Endodermal cell (in vitro differentiated cells): ENCODE data around the gene ANAPC7. TPM values are rescaled to one million over a fixed set of nuclear protein-coding genes. Genes with fewer than 3 reads are reported as not detected.
"Not testable (repeated sequence)": the region's sequence is repeated elsewhere in the genome, so short reads cannot be mapped to it uniquely, and the experiment has no call there.

Experiments
- DNase-seq: peaks from one replicate; pipeline ENCODE4 v3.0.0-alpha.2; 2017
- H3K27ac ChIP-seq: 2 replicates; pipeline ENCODE4 v1.5.1; 2013; ENCODE audit warnings: mild to moderate bottlenecking, low read depth, low read length, moderate library complexity
- H3K27me3 ChIP-seq: 2 replicates; pipeline ENCODE4 v1.6.1; 2013; ENCODE audit warnings: mild to moderate bottlenecking, low read length, moderate library complexity; ENCODE audit not compliant: insufficient read depth, control insufficient read depth, poor library complexity, severe bottlenecking
- H3K36me3 ChIP-seq: 2 replicates; pipeline ENCODE4 v1.7.0; 2013; ENCODE audit warnings: mild to moderate bottlenecking, low read length, moderate library complexity; ENCODE audit not compliant: control insufficient read depth, insufficient read depth
- H3K4me1 ChIP-seq: one replicate; pipeline ENCODE4 v1.7.0; 2013; ENCODE audit warnings: low read length; ENCODE audit not compliant: control insufficient read depth, insufficient read depth
- H3K4me3 ChIP-seq: 2 replicates; pipeline ENCODE4 v1.5.1; 2013; ENCODE audit warnings: mild to moderate bottlenecking, low read length, moderate library complexity
- H3K9ac ChIP-seq: 2 replicates; pipeline ENCODE4 v1.6.1; 2013; ENCODE audit warnings: mild to moderate bottlenecking, low read length, moderate library complexity; ENCODE audit not compliant: poor library complexity, severe bottlenecking; ENCODE audit errors: extremely low read depth
- H3K9me3 ChIP-seq: 2 replicates; pipeline ENCODE4 v1.6.1; 2013; ENCODE audit warnings: mild to moderate bottlenecking, low read length, moderate library complexity; ENCODE audit not compliant: control insufficient read depth
- H3K27ac Mint-ChIP-seq: 2 replicates; pipeline ENCODE4 v1.8.0; 2020; ENCODE audit warnings: mixed read lengths
- H3K27me3 Mint-ChIP-seq: 2 replicates; pipeline ENCODE4 v1.8.0; 2021; ENCODE audit warnings: mild to moderate bottlenecking, mixed read lengths; ENCODE audit not compliant: insufficient read depth
- H3K36me3 Mint-ChIP-seq: 2 replicates; pipeline ENCODE4 v1.8.0; 2020; ENCODE audit warnings: low read depth, mixed read lengths
- H3K4me1 Mint-ChIP-seq: 2 replicates; pipeline ENCODE4 v1.8.0; 2020; ENCODE audit warnings: mixed read lengths
- H3K4me3 Mint-ChIP-seq: 2 replicates; pipeline ENCODE4 v1.8.0; 2020; ENCODE audit warnings: mild to moderate bottlenecking, moderate library complexity, mixed read lengths
- H3K9me3 Mint-ChIP-seq: 2 replicates; pipeline ENCODE4 v1.8.0; 2020; ENCODE audit warnings: mild to moderate bottlenecking, mixed read lengths
- WGBS, 2 experiments: methylation state at CpG; one replicate each; pipeline versions ENCODE4 v1.1.5 to v1.1.7; 2013; ENCODE audit warnings: missing lambda C conversion rate in 2 of 2, mixed read lengths in 1 of 2; ENCODE audit not compliant: insufficient coverage in 1 of 2, insufficient read length in 1 of 2; 5-methylcytosine and 5-hydroxymethylcytosine counted together
- total RNA-seq, 2 donors: library from RNA; stranded (reverse); fragmentation: NEBNext Ultra II Directional in 1 of 2; extraction: Animal tissue kit (Norgen Biotek cat#: 25700) in 1 of 2; gene quantifications; 2 replicates in 1 of 2; 3 replicates in 1 of 2; pipeline ENCODE4 v1.2.1, GENCODE V29; 2021
- TF ChIP-seq, protein P1 (sequence below): fragments of 200-600 bp; sonication (generic); conservative IDR thresholded peaks from 2 replicates; pipeline ENCODE4 v1.5.0; 2021; ENCODE audit warnings: antibody characterized with exemption, mild to moderate bottlenecking

The ANAPC7 gene
- total RNA-seq, 2 donors from 2014 or later = 86.0 to 100 TPM

DNA sequence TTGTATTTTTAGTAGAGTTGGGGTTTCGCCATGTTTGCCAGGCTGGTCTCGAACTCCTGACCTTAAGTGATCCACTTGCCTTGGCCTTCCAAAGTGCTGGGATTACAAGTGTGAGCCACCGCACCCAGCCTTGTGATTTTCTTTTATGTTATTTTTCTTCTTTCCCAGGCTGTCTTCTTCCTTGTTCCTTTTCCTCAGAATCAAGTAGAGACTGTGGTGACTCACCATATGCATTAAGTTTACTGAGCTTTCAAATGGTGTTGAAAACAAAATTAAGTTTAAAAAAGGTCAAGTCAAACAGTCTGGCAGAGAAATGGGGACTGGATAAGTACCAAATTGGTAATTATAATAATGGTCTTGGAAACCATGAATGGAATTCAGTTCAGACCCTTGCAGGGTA is 40.9 kb upstream of the ANAPC7 start:
- Histone ChIP-seq H3K27ac (no peak overlapping the region), H3K9me3 (no peaks in the 10 kb centered on the region), H3K4me3 (no peak overlapping the region), H3K9ac (no peak overlapping the region), H3K4me1 (no peaks in the 10 kb centered on the region), H3K36me3 (peaks cover 76% of the 10 kb centered on the region), H3K27me3 (no peaks in the 10 kb centered on the region)
- H3K27ac Mint-ChIP-seq = no peak overlapping the region
- H3K4me3 Mint-ChIP-seq = no peak overlapping the region
- H3K36me3 Mint-ChIP-seq = peaks cover 50% of the 10 kb centered on the region
- no peaks in the 10 kb centered on the region for H3K9me3 Mint-ChIP-seq
- TF ChIP-seq, protein P1, sequence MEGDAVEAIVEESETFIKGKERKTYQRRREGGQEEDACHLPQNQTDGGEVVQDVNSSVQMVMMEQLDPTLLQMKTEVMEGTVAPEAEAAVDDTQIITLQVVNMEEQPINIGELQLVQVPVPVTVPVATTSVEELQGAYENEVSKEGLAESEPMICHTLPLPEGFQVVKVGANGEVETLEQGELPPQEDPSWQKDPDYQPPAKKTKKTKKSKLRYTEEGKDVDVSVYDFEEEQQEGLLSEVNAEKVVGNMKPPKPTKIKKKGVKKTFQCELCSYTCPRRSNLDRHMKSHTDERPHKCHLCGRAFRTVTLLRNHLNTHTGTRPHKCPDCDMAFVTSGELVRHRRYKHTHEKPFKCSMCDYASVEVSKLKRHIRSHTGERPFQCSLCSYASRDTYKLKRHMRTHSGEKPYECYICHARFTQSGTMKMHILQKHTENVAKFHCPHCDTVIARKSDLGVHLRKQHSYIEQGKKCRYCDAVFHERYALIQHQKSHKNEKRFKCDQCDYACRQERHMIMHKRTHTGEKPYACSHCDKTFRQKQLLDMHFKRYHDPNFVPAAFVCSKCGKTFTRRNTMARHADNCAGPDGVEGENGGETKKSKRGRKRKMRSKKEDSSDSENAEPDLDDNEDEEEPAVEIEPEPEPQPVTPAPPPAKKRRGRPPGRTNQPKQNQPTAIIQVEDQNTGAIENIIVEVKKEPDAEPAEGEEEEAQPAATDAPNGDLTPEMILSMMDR = no peak
- DNase-seq = no peak
- H3K27me3 Mint-ChIP-seq = no peaks in the 10 kb centered on the region
- WGBS, 2 experiments = 94 to 100% methylated on average over 3 of the region's 3 CpGs
- peaks cover 5% of the 10 kb centered on the region for H3K4me1 Mint-ChIP-seq

DNA sequence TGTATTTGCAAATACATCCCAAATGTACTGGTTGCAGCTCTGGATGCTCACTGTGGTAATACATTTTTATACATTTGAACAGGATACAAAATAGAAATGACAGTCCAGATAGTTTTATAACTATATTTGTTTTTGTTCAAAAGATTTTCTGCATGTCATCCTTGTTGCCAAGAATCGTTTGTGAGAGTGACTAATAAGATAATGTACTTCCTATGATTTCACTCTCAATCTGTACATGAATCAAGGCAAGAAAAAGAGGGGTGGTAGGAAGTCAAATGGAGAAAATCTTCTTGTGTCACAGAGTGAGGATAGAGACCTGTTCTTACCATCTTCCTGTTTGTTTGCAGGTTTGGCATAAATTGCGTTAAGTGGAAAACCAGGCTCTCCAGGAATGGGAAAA is 32.7 kb upstream of the ANAPC7 start:
- Histone ChIP-seq H3K4me3 (no peak overlapping the region), H3K36me3 (peaks cover 56% of the 10 kb centered on the region), H3K27me3 (no peaks in the 10 kb centered on the region), H3K9ac (no peak overlapping the region), H3K27ac (no peak overlapping the region), H3K4me1 (no peaks in the 10 kb centered on the region), H3K9me3 (no peaks in the 10 kb centered on the region)
- Mint-ChIP-seq H3K9me3 (no peaks in the 10 kb centered on the region), H3K4me3 (no peak overlapping the region), H3K27ac (no peak overlapping the region), H3K4me1 (no peaks in the 10 kb centered on the region), H3K36me3 (peaks cover 58% of the 10 kb centered on the region), H3K27me3 (no peaks in the 10 kb centered on the region)
- DNase-seq = no peak
- TF ChIP-seq, protein P1 = no peak
- 92% methylated on average over 2 of the region's 2 CpGs; no CpG with 5 or more reads in 1 of the 2 experiments for WGBS, 2 experiments

DNA sequence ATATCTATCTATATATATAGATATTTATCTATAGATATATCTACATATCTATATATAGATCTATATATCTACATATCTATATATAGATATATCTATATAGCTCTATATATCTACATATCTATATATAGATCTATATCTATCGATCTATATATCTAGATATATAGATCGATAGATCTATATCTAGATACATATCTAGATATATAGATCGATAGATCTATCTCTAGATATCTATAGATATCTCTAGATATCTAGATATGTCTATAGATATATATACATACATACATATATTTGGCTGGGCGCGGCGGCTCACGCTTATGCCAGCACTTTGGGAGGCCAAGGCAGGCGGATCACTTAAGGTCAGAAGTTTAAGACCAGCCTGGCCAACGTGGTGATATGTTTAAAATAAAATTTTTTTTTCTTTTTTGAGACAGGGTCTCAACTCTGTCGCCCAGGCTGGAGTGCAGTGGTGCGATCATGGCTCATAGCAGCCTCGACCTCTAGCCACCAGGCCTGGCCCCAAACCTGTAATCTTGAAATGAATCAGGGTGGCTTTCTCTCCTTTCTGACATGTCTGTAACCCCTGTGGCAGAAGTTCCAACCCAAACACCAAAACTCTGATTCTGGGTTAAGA is 28.6 kb upstream of the ANAPC7 start:
- TF ChIP-seq, protein P1 = no peak
- WGBS, 2 experiments = 94 to 95% methylated on average over 4 to 9 of the region's 12 CpGs
- no peaks in the 10 kb centered on the region for H3K9me3 ChIP-seq
- peaks cover 29% of the 10 kb centered on the region for H3K36me3 Mint-ChIP-seq
- no peaks in the 10 kb centered on the region for H3K9me3 Mint-ChIP-seq
- no peaks in the 10 kb centered on the region for H3K4me1 Mint-ChIP-seq
- no peaks in the 10 kb centered on the region for H3K4me1 ChIP-seq
- no peak overlapping the region for H3K9ac ChIP-seq
- H3K27ac Mint-ChIP-seq = no peak overlapping the region
- DNase-seq = no peak
- H3K27ac ChIP-seq = no peak overlapping the region
- peak overlapping the region; percentile 81 for H3K4me3 Mint-ChIP-seq
- H3K27me3 ChIP-seq = no peaks in the 10 kb centered on the region
- peaks cover 26% of the 10 kb centered on the region for H3K36me3 ChIP-seq
- H3K27me3 Mint-ChIP-seq = no peaks in the 10 kb centered on the region
- peak overlapping the region; percentile 73 for H3K4me3 ChIP-seq

DNA sequence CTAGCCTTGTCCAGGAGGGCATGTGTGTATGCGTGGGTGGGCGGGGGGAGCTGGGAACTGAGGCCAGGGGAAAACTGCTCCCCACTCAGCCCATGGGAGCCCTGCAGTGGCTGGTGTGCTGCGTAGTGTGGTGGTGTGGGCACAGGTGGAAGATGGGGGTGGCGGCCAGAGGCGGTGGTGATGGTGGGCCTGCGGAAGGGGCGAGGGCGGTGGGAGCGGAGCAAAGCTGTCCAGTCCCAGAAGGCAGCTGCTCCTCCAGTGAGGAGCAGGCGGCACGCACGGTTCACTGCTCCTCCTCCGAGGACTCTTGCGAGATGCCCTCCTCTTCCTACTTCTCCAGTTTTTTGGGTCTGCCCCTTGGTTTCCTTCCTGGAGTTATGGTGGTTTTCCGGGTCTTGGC is 26.2 kb upstream of the ANAPC7 start:
- H3K4me1 Mint-ChIP-seq = not testable (repeated sequence)
- WGBS, 2 experiments = 96 to 97% methylated on average over 7 to 14 of the region's 15 CpGs

More for the DNA sequence above, 26.2 kb upstream of the ANAPC7 start:
- H3K36me3 ChIP-seq, H3K27me3 ChIP-seq, H3K4me3 Mint-ChIP-seq, H3K9me3 Mint-ChIP-seq, H3K36me3 Mint-ChIP-seq, DNase-seq, H3K9ac ChIP-seq, H3K27ac ChIP-seq, H3K9me3 ChIP-seq, H3K27me3 Mint-ChIP-seq, H3K4me1 ChIP-seq, H3K27ac Mint-ChIP-seq, H3K4me3 ChIP-seq: not testable (repeated sequence)
